Measurements from ENCODE around the gene CCDC182.

Gene CCDC182

GRCh38 chr17:57778306-57778705 lies 33.2 kb upstream of the CCDC182 start:
- TF ChIP-seq CTCF (IDR thresholded peaks at IDR 0.05) = no peak
- peaks cover 16% of the 10 kb centered on the region for H3K27me3 ChIP-seq
- peaks cover 12% of the 10 kb centered on the region in 2 experiments for H3K4me1 ChIP-seq (ENCODE audit: control insufficient read depth in 1 of 2, insufficient read depth in 1 of 2, low read depth in 1 of 2, low read length in 1 of 2)
- no peak overlapping the region for H3K27ac ChIP-seq
- no peaks in the 10 kb centered on the region for H3K36me3 ChIP-seq
- H3K4me3 ChIP-seq (ENCODE audit: low read depth in 1 of 2, low read length in 1 of 2) = no peak overlapping the region
- H3K9me3 ChIP-seq = no peaks in the 10 kb centered on the region

- Histone ChIP-seq H3K27ac (no peak overlapping the region), H3K27me3 (no peaks in the 10 kb centered on the region), H3K4me1 (ENCODE audit: control insufficient read depth in 1 of 2, insufficient read depth in 1 of 2, low read depth in 1 of 2, low read length in 1 of 2) (peaks cover 7 to 12% of the 10 kb centered on the region in 2 experiments), H3K9me3 (no peaks in the 10 kb centered on the region), H3K4me3 (ENCODE audit: low read depth in 1 of 2, low read length in 1 of 2) (no peak overlapping the region), H3K36me3 (no peaks in the 10 kb centered on the region)
- TF ChIP-seq CTCF (IDR thresholded peaks at IDR 0.05) = no peak
These were observed 31.3 kb upstream of the CCDC182 start for GRCh38 chr17:57776366-57776765.

- H3K4me3 ChIP-seq (ENCODE audit: low read depth in 1 of 2, low read length in 1 of 2) = no peak overlapping the region
- TF ChIP-seq CTCF (IDR thresholded peaks at IDR 0.05) = no peak
- H3K4me1 ChIP-seq (ENCODE audit: control insufficient read depth in 1 of 2, insufficient read depth in 1 of 2, low read depth in 1 of 2, low read length in 1 of 2) = peaks cover 7 to 12% of the 10 kb centered on the region in 2 experiments
- H3K27ac ChIP-seq = no peak overlapping the region
- no peaks in the 10 kb centered on the region for H3K9me3 ChIP-seq
- no peaks in the 10 kb centered on the region for H3K36me3 ChIP-seq
- no peaks in the 10 kb centered on the region for H3K27me3 ChIP-seq
These were observed 29.8 kb upstream of the CCDC182 start for GRCh38 chr17:57774872-57775271.

- H3K27ac ChIP-seq = no peak overlapping the region
- H3K27me3 ChIP-seq = no peaks in the 10 kb centered on the region
- no peaks in the 10 kb centered on the region for H3K36me3 ChIP-seq
- H3K9me3 ChIP-seq = no peaks in the 10 kb centered on the region
- peaks cover 7 to 12% of the 10 kb centered on the region in 2 experiments for H3K4me1 ChIP-seq (ENCODE audit: control insufficient read depth in 1 of 2, insufficient read depth in 1 of 2, low read depth in 1 of 2, low read length in 1 of 2)
- H3K4me3 ChIP-seq (ENCODE audit: low read depth in 1 of 2, low read length in 1 of 2) = no peak overlapping the region
- no peak for TF ChIP-seq CTCF (IDR thresholded peaks at IDR 0.05)
These were observed 28.5 kb upstream of the CCDC182 start for GRCh38 chr17:57773557-57773956.

GRCh38 chr17:57772774-57773173 lies 27.7 kb upstream of the CCDC182 start:
- peaks cover 7 to 12% of the 10 kb centered on the region in 2 experiments for H3K4me1 ChIP-seq (ENCODE audit: control insufficient read depth in 1 of 2, insufficient read depth in 1 of 2, low read depth in 1 of 2, low read length in 1 of 2)
- H3K27ac ChIP-seq = no peak overlapping the region
- no peak overlapping the region for H3K4me3 ChIP-seq (ENCODE audit: low read depth in 1 of 2, low read length in 1 of 2)
- H3K9me3 ChIP-seq = no peaks in the 10 kb centered on the region
- no peaks in the 10 kb centered on the region for H3K27me3 ChIP-seq
- TF ChIP-seq CTCF (IDR thresholded peaks at IDR 0.05) = no peak
- no peaks in the 10 kb centered on the region for H3K36me3 ChIP-seq

- Histone ChIP-seq H3K36me3 (no peaks in the 10 kb centered on the region), H3K27ac (no peak overlapping the region), H3K27me3 (no peaks in the 10 kb centered on the region), H3K4me1 (ENCODE audit: control insufficient read depth in 1 of 2, insufficient read depth in 1 of 2, low read depth in 1 of 2, low read length in 1 of 2) (no peaks in the 10 kb centered on the region), H3K9me3 (no peaks in the 10 kb centered on the region), H3K4me3 (ENCODE audit: low read depth in 1 of 2, low read length in 1 of 2) (no peak overlapping the region)
- no peak for TF ChIP-seq CTCF (IDR thresholded peaks at IDR 0.05)
These were observed 22.5 kb upstream of the CCDC182 start for GRCh38 chr17:57767561-57767960.
